GM12892 (cell line): Measurements from ENCODE around the gene TMEM203.

Experiments
- POLR2A ChIP-seq: IDR thresholded peaks from 2 replicates; pipeline ENCODE4 v1.6.1; 2011; ENCODE audit warnings: low read depth, low read length, control low read depth
- POLR2AphosphoS5 ChIP-seq: IDR thresholded peaks from 2 replicates; pipeline ENCODE4 v1.6.1; 2011; ENCODE audit warnings: low read depth, low read length, control low read depth

DNA sequence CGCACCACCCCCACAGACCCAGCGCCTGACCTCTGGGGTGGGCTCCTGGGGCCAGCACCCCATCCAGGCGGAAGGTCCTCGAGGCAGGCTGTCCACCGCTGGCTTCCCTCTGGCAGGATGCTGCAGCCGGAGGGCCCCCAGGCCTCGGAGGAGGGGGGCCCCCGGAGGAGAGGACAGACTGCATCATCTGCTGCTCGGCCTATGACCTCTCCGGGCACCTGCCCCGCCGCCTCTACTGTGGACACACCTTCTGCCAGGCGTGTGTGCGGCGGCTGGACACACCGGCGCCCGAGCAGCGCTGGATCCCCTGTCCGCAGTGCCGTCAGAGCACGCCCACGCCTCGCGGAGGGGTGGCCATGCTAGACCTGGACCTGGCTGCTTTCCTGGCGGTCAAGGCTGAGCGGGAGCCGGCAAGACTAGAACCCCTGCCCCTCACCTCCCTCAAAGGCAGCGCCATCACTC, 23.1 kb upstream of the TMEM203 start:
- no peak for TF ChIP-seq POLR2A
- no peak for TF ChIP-seq POLR2AphosphoS5
